Ishikawa (cell line): ENCODE results near the gene KDM5B.

Experiments used
- CEBPB ChIP-seq: IDR thresholded peaks from 2 replicates; pipeline ENCODE4 v1.6.1; 2012
- CREB1 ChIP-seq: IDR thresholded peaks from 2 replicates; pipeline ENCODE4 v1.6.1; 2012; ENCODE audit warnings: low read depth
- EGR1 ChIP-seq: IDR thresholded peaks from 2 replicates; pipeline ENCODE4 v1.6.1; 2012
- EP300 ChIP-seq: IDR thresholded peaks from 2 replicates; pipeline ENCODE4 v1.6.1; 2012; ENCODE audit warnings: borderline replicate concordance
- FOXM1 ChIP-seq: IDR thresholded peaks from 2 replicates; pipeline ENCODE4 v1.6.1; 2012; ENCODE audit warnings: low read depth, borderline replicate concordance
- NFIC ChIP-seq: IDR thresholded peaks from 2 replicates; pipeline ENCODE4 v1.6.1; 2012
- RAD21 ChIP-seq: IDR thresholded peaks from 2 replicates; pipeline ENCODE4 v1.6.1; 2012; ENCODE audit warnings: low read depth
- TAF1 ChIP-seq: IDR thresholded peaks from 2 replicates; pipeline ENCODE4 v1.6.1; 2012; ENCODE audit warnings: low read depth, mild to moderate bottlenecking
- TCF12 ChIP-seq: IDR thresholded peaks from 2 replicates; pipeline ENCODE4 v1.6.1; 2012; ENCODE audit warnings: low read depth
- TEAD4 ChIP-seq: IDR thresholded peaks from 2 replicates; pipeline ENCODE4 v1.6.1; 2012
- YY1 ChIP-seq: IDR thresholded peaks from 2 replicates; pipeline ENCODE4 v1.6.1; 2012; ENCODE audit warnings: low read depth
- ZBTB7A ChIP-seq: IDR thresholded peaks from 2 replicates; pipeline ENCODE4 v1.6.1; 2012; ENCODE audit warnings: low read depth
- TF ChIP-seq, protein P1 (sequence below): IDR thresholded peaks from 2 replicates; pipeline ENCODE4 v1.6.1; 2012
- TF ChIP-seq, protein P2 (sequence below): IDR thresholded peaks from 2 replicates; pipeline ENCODE4 v1.6.1; 2012
- TF ChIP-seq, protein P3 (sequence below): IDR thresholded peaks from 2 replicates; pipeline ENCODE4 v1.6.1; 2012; ENCODE audit warnings: low read depth, mild to moderate bottlenecking

KDM5B gene

DNA sequence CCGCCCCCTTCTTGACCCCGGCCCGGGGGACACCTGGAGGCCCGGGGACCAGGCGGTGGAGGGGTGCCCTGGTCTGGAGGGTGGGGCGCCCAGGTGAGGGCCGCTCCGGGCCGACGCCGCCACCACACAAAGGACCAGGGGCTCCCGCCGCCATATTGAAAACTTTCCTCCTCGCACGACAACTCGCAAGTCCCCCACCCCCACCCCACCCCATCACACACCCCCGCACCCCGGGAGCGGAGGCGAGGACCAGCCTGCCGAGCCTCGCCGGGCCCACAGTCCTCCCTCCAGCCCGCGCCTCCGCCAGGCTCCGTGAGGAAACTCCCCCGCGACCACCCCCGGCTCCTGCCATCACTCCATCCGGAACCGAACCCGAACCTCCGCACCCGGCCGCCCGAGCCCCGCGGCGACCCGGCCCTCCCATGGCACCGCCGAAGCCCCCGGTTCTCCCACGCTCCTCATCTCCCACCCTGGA lies 733 bp downstream of the KDM5B start:
- TF ChIP-seq TAF1: no peak; the same call in 1 of the 2 replicates
- no peak for TF ChIP-seq NFIC
- peak; percentile 41; the same call in 1 of the 2 replicates for TF ChIP-seq EGR1
- peak; percentile 84 for TF ChIP-seq YY1

DNA sequence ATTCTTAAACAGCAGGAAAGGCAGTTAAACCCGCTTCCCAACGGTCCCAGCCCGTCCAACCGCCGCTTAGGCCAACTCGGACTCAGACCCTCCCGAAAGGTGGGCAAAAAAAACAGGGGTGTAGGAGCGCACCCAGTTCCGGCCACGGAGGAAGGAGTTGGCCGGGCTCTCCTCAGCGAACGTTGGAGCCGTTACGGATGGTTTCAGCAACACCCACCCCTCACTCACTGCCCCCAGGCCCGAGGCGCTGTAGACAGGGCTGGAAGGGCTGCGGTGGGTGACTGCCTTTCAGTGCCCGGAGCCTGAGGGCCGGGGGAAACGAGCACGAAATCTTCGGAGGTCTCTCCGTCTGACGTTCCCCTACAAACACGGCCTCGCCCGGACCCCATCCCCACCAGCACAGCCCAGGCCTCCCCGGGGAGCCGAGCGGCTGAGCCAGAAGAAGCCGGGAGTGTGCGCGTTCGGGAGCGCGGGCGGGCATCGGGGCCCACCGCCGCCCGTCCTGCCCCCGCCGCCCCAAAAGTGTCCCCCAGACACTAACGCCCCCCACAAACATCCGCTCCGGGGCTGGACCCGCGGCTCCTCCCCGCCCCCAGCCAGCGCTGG lies 1.3 kb downstream of the KDM5B start:
- peak; percentile 73 for TF ChIP-seq ZBTB7A
- TF ChIP-seq, protein P1, sequence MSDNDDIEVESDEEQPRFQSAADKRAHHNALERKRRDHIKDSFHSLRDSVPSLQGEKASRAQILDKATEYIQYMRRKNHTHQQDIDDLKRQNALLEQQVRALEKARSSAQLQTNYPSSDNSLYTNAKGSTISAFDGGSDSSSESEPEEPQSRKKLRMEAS: no peak
- TF ChIP-seq YY1: no peak

DNA sequence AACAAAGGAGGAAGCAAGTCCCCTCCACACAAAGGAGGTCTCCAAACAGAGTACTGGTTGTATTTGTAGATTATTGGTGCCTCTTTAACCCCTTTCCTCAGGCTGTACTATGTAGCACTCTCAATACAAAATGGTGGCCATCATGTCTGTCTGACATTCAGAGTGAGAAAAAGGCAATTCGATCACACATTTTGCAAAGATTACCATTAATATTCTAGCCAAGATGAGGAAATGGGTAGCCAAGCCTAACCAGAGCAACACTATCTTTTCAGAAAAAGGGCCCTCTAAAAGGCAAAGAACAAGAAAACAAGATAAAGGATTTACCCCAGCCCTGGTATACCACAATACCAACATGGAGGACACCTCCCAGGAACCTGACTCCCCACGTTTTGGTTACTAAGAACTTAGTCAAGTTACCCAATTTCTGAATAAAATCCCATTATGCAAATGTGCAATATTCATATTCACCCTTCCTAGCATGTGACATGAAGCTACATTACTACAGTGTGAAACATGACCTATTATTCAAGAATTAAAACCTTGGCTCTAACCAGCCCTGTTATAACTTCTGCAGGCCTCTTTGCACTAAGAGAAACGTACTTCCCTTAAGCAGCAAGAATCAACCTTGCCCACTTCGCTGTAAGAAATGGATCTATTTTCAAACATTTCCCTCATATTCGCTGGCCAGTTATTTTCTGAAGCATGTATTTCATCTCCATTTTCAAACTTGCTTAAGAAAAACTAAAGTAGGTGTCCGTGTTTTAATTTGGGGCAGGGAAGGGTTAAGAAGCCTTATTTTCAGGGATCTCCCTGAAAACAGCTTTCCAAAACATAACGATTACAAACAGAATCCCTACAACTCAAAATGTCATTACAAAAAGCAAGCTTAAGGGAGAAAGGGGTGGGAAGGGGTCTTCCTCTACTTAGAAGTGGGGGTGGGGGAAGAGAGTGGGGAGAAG lies 2.1 kb downstream of the KDM5B start:
- TF ChIP-seq TAF1 (no peak), ZBTB7A (no peak), CEBPB (no peak), RAD21 (no peak), TEAD4 (no peak), EP300 (no peak), TCF12 (no peak), CREB1 (no peak), EGR1 (no peak), FOXM1 (no peak), YY1 (no peak), NFIC (no peak)
- TF ChIP-seq, protein P2, sequence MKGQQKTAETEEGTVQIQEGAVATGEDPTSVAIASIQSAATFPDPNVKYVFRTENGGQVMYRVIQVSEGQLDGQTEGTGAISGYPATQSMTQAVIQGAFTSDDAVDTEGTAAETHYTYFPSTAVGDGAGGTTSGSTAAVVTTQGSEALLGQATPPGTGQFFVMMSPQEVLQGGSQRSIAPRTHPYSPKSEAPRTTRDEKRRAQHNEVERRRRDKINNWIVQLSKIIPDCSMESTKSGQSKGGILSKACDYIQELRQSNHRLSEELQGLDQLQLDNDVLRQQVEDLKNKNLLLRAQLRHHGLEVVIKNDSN: no peak

DNA sequence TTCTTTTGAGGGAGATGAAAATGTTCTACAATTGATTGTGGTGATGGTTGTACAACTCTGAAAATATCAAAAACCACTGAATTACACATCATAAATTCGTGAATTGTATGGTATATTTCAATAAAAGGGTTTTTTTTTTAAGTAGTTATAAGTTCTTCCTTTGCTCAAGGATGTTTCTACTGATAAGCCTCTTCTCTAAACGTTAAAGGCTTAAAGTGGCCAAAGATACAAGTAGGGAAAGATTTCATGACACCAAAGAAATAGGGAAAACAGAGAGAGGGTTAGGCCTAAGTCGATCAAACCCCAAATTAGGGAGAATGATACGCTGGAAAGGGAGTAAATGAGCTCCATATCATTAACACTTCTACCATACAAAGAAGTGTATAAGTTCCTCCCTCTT lies 4.1 kb downstream of the KDM5B start:
- TF ChIP-seq EP300 (no peak), CREB1 (no peak), YY1 (no peak), RAD21 (no peak), EGR1 (no peak), ZBTB7A (no peak)
- TF ChIP-seq, protein P3, sequence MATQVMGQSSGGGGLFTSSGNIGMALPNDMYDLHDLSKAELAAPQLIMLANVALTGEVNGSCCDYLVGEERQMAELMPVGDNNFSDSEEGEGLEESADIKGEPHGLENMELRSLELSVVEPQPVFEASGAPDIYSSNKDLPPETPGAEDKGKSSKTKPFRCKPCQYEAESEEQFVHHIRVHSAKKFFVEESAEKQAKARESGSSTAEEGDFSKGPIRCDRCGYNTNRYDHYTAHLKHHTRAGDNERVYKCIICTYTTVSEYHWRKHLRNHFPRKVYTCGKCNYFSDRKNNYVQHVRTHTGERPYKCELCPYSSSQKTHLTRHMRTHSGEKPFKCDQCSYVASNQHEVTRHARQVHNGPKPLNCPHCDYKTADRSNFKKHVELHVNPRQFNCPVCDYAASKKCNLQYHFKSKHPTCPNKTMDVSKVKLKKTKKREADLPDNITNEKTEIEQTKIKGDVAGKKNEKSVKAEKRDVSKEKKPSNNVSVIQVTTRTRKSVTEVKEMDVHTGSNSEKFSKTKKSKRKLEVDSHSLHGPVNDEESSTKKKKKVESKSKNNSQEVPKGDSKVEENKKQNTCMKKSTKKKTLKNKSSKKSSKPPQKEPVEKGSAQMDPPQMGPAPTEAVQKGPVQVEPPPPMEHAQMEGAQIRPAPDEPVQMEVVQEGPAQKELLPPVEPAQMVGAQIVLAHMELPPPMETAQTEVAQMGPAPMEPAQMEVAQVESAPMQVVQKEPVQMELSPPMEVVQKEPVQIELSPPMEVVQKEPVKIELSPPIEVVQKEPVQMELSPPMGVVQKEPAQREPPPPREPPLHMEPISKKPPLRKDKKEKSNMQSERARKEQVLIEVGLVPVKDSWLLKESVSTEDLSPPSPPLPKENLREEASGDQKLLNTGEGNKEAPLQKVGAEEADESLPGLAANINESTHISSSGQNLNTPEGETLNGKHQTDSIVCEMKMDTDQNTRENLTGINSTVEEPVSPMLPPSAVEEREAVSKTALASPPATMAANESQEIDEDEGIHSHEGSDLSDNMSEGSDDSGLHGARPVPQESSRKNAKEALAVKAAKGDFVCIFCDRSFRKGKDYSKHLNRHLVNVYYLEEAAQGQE: no peak

DNA sequence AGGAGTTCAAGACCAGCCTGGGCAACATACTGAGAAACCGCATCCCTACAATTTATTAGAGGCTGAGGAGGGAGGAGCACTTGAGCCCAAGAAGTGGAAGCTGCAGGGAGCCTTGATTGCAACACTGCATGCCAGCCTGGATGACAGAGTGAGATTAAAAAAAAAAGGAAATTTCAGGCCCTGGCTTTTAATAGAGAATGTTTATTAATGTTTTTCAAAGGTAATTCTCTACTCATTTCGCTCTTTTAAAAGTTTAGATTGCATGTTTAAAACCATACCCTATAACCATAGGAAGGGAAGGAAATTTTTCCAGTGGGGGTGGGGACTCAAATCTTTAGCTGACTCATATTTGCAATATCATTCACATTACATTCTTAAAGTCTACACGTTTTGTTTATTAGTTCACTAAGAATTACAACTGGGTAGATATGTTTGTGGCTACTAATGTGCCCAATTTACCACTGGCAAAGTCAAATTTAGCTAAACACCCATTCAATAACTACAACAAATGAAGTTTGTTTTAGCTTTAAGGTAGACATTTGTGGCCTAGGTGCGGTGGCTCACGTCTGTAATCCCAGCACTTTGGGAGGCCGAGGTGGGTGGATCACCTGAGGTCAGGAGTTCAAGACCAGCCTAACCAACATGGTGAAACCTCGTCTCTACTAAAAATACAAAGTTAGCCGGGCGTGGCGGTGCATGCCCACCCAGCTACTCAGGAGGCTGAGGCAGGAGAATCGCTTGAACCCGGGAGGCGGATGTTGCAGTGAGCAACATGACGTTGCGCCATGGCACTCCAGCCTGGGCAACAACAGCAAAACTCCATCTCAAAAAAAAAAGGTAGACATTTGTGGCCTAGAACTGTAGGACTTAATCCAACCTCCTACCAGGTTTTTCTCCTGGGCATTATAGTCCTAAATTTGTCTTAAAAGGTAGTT lies 5.0 kb downstream of the KDM5B start:
- no peak for TF ChIP-seq NFIC
- peak; percentile 29; the same call in 1 of the 2 replicates for TF ChIP-seq TEAD4
- no peak for TF ChIP-seq EGR1
- TF ChIP-seq, protein P1: no peak
- TF ChIP-seq FOXM1: no peak
- peak; percentile 98 for TF ChIP-seq CEBPB

DNA sequence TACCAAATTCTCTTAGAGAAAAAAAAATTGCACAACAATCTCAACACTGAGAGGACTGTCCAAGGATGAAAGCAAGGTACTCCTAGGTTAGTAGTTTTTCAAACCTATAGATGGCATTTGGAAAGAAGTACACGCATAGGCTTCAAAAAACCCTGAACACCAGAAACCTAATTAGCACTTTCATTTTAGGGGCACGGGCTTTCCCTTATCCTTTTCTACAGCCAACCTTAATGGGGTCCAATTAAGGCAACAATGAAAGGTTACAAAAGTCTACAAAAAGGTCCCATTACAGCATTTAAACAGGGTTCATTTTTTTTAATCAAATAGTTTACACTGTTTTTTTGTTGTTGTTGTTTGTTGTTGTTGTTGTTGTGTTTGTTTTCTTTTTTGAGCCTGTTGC lies 6.2 kb downstream of the KDM5B start:
- TF ChIP-seq TAF1: no peak
- no peak for TF ChIP-seq ZBTB7A
- TF ChIP-seq EGR1: no peak
- TF ChIP-seq, protein P1: no peak

DNA sequence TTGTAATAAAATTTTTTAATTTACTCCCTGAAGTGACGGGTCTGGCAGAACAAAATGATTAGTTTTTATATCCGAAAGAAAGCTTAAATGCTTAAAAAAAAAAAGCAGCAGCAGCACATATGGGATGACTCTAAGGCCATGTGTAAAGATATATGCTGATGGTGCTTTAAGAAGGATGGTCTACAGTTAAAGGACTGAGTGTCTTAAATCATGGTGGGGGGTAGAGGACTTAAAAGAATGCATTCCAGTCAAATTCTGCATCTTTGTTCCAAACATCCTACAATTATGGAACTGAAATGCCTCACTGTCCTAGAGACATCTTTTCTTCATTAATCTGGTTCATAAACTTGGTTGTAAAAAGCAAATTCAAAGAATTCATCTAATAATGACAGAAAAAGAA lies 7.0 kb downstream of the KDM5B start:
- TF ChIP-seq TCF12: no peak
- no peak for TF ChIP-seq EP300
- no peak for TF ChIP-seq RAD21
- TF ChIP-seq CREB1: no peak
- no peak for TF ChIP-seq ZBTB7A
- TF ChIP-seq FOXM1: no peak
- TF ChIP-seq TAF1: no peak
- no peak for TF ChIP-seq CEBPB
- TF ChIP-seq NFIC: no peak
- TF ChIP-seq YY1: no peak
- TF ChIP-seq TEAD4: no peak
- TF ChIP-seq, protein P1: no peak
- no peak for TF ChIP-seq EGR1
- TF ChIP-seq, protein P2: no peak
- TF ChIP-seq, protein P3: no peak
